HG02885 (cell line): ENCODE measurements around the gene ZACN.

Source experiments
- ATAC-seq: cut with Tn5 transposase; IDR thresholded peaks from one replicate; pipeline ENCODE4 v1.9.1; 2021; ENCODE audit warnings: mild to moderate bottlenecking; ENCODE audit not compliant: unreplicated experiment, poor library complexity

Gene ZACN

DNA sequence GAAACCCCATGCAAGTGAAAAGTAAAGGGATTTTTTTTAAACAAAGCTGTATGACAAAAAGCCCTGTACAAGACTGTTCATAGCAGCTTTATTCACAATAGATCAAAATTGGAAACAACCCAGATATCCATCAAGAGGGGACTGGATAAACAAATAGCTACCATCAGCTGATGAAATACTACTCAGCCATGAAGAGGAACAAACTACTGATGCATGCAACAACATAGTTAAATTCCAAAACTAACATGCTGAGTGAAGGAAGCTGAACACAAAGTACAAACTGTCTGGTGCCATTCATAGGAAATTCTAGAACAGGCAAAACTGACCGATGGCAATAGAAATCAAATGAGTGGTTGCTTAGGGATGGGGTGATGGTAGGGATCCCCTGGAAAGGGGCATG is 46.9 kb downstream of the ZACN start:
- ATAC-seq: no peak

DNA sequence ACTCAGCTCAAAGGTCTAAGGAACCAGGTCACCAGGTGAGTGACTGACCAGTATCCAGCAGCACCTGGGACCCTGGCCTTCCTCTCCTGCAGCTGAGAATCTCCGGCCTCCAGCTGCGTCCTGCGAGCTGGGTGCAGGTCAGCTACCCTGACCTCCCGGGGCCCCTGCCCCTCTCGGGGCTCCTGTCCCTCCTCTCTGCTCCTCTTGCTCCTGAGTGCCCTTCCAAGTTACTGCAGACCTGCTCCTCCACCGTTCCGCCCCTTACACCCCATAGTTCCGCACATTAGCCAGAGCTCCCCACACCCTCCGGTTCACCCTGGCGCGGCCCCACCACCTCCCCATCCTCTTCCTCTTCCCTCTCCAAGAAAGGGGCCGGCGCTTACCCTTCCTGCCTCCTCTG is 51.5 kb downstream of the ZACN start:
- ATAC-seq: no peak

DNA sequence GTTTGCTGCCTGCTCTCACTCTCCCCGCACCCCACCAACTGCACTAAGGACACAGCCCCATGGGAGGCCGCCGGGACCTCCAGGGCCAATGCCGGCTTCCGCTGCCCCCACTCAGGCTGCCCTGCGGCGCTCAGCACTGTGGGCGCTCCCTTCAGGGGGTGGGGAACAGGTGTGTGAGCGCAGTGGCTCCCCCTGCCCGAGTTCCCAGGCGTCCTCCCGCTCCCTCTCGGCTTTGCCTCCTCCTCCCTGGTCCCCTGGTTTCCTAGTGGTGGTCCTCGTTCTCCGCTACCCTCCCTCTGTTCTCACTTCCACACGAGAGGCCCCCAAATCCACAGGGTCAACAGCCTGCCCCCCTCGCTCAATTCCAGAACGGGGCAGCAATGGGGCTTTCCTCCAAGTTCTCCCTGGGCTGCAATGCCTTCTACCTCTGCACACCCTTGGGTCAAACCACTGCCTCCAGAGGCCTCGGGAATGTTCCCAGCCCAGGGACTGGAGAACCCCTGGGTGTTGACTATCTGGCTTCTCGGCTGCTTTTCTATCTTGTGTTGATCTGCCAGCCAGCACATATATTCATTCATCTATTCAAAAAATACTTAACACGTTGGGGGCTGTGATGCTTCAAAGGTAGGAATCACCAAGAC is 52.2 kb downstream of the ZACN start:
- ATAC-seq: no peak

DNA sequence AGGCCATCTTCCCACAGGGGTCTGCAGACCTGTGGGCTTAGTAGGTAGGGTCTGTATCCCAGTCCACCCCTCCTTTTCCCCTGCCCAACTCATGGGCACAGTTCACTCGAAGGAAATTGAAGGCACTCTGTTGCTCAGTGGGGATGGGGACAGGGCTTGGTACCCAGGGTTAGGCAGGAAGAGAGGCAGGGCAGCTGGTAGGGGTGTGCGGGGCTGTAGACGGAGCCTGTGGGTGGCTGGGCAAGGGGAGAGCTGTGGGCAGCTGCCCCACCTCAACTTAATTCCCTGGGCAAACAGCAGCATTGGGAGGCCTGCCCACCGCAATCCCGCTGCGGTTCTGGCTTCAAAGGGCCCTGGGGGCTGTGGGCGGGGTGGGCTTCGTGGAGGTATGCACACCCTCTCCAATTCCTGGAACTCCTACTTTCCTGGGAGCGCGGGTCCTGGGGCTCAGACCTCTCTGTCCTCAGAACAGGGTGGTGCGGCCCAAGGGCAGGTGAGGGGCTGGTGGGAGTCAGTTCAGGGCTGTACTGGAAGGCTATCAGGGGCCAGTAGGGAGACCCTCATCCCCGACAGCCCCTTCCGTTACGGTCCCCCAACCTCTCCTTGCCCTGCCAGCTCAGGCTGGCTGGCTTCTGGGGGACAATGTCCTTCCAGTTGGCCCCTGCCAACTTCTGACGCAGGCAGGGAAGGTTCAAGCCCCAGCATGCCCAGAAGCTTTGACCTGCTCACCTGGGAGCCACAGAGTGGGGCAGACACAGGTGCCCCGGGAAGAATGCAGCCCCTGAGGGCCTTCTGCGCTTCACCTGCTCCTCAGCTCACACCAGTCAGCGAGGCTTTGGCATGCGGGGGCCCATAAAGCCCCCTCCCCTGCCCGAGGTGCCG is 53.0 kb downstream of the ZACN start:
- ATAC-seq: no peak
